Measurements from ENCODE around the gene PPT1.
"Not testable (repeated sequence)": the region's sequence is repeated elsewhere in the genome, so short reads cannot be mapped to it uniquely, and the experiment has no call there.

PPT1 gene

GRCh38 chr1:40057310-40058030 lies 39.6 kb downstream of the PPT1 start:
- peak; percentile 87 for DNase-seq (ENCODE audit: low spot score)

GRCh38 chr1:40056519-40057309 lies 40.3 kb downstream of the PPT1 start:
- no peak for DNase-seq (ENCODE audit: low spot score)

- no peak for DNase-seq (ENCODE audit: low spot score)
Observed at GRCh38 chr1:40053138-40053887, 43.7 kb downstream of the PPT1 start.

- no peak for DNase-seq (ENCODE audit: low spot score)
Observed at GRCh38 chr1:40050863-40051262, 46.2 kb downstream of the PPT1 start.

- DNase-seq (ENCODE audit: low spot score) = no peak
Observed at GRCh38 chr1:40049725-40050124, 47.3 kb downstream of the PPT1 start.

- no peak for DNase-seq (ENCODE audit: low spot score)
Observed at GRCh38 chr1:40047769-40048168, 49.3 kb downstream of the PPT1 start.

GRCh38 chr1:40047276-40047675 lies 49.8 kb downstream of the PPT1 start:
- DNase-seq (ENCODE audit: low spot score) = no peak

- DNase-seq (ENCODE audit: low spot score) = no peak
Observed at GRCh38 chr1:40045766-40046165, 51.3 kb downstream of the PPT1 start.

GRCh38 chr1:40045182-40045581 lies 51.9 kb downstream of the PPT1 start:
- no peak for DNase-seq (ENCODE audit: low spot score)

- DNase-seq (ENCODE audit: low spot score) = no peak
Observed at GRCh38 chr1:40044110-40044509, 52.9 kb downstream of the PPT1 start.

- no peak for DNase-seq (ENCODE audit: low spot score)
Observed at GRCh38 chr1:40042341-40042740, 54.7 kb downstream of the PPT1 start.

- no peak for DNase-seq (ENCODE audit: low spot score)
Observed at GRCh38 chr1:40041466-40041838, 55.6 kb downstream of the PPT1 start.

GRCh38 chr1:40040511-40041465 lies 56.3 kb downstream of the PPT1 start, which contains the start of gene CAP1:
Gene CAP1, plus strand, starts transcription at chr1:40040729. Its CDS starts 18,618 bp downstream, at chr1:40059347.
- DNase-seq (ENCODE audit: low spot score) = peak; percentile 99

GRCh38 chr1:40039757-40040510 lies 57.1 kb downstream of the PPT1 start:
- no peak for DNase-seq (ENCODE audit: low spot score)

GRCh38 chr1:40039245-40039756 lies 57.8 kb downstream of the PPT1 start:
- DNase-seq (ENCODE audit: low spot score) = peak; percentile 68

GRCh38 chr1:40038697-40039096 lies 58.4 kb downstream of the PPT1 start:
- DNase-seq (ENCODE audit: low spot score) = no peak

GRCh38 chr1:40037254-40037653 lies 59.8 kb downstream of the PPT1 start:
- DNase-seq (ENCODE audit: low spot score) = not testable (repeated sequence)

- peak; percentile 70 for DNase-seq (ENCODE audit: low spot score)
Observed at GRCh38 chr1:40036574-40036973, 60.5 kb downstream of the PPT1 start.

GRCh38 chr1:40034869-40035268 lies 62.2 kb downstream of the PPT1 start:
- no peak for DNase-seq (ENCODE audit: low spot score)

- DNase-seq (ENCODE audit: low spot score) = peak; percentile 74
Observed at GRCh38 chr1:40032240-40032891, 64.7 kb downstream of the PPT1 start.
